HepG2 (cell line): Measurements from ENCODE around the gene CHMP4B. TPM values are rescaled to one million over a fixed set of nuclear protein-coding genes. Genes with fewer than 3 reads are reported as not detected.

Source experiments
- CCDC6 ChIP-seq: sonication (generic); formaldehyde crosslinking; IDR thresholded peaks from 2 replicates; pipeline ENCODE4 v1.8.1; 2022; ENCODE audit warnings: mild to moderate bottlenecking, missing genetic modification reagents, moderate library complexity
- GTF2F1 ChIP-seq: fragments of 150-350 bp; IDR thresholded peaks from 2 replicates; pipeline ENCODE4 v1.6.1; 2014; ENCODE audit warnings: low read length
- IRF2 ChIP-seq: IDR thresholded peaks from 2 replicates; pipeline ENCODE4 v1.6.1; 2018; ENCODE audit warnings: missing genetic modification reagents, missing compliant biosample characterization
- MTA3 ChIP-seq: sonication (generic); formaldehyde crosslinking; IDR thresholded peaks from 2 replicates; pipeline ENCODE4 v1.4.0; 2020; ENCODE audit warnings: missing genetic modification reagents
- NBN ChIP-seq: fragments of 450-650 bp; conservative IDR thresholded peaks from 2 replicates; pipeline ENCODE4 v1.6.1; 2017
- NCOA2 ChIP-seq: sonication (generic); formaldehyde crosslinking; IDR thresholded peaks from 2 replicates; pipeline ENCODE4 v1.8.0; 2022; ENCODE audit warnings: inconsistent platforms
- NR2F1 ChIP-seq, 2 experiments: fragments of 450-650 bp in 1 of 2; formaldehyde crosslinking in 1 of 2; IDR thresholded peaks; 2 replicates each; pipeline versions ENCODE4 v1.5.0 to v1.6.1; 2016 to 2020; ENCODE audit warnings: mild to moderate bottlenecking in 1 of 2, missing compliant biosample characterization in 1 of 2, missing genetic modification reagents in 1 of 2, moderate library complexity in 1 of 2
- SAFB2 ChIP-seq: sonication (generic); formaldehyde crosslinking; IDR thresholded peaks from 2 replicates; pipeline ENCODE4 v1.5.1; 2020; ENCODE audit warnings: missing genetic modification reagents, low read depth, mild to moderate bottlenecking, borderline replicate concordance
- SRSF4 ChIP-seq: fragments of 200-400 bp; formaldehyde crosslinking; IDR thresholded peaks from one replicate; pipeline ENCODE4 v1.6.1; 2018; ENCODE audit warnings: mild to moderate bottlenecking, low read depth, low read length, moderate library complexity; ENCODE audit not compliant: poor library complexity, severe bottlenecking
- ZNF3 ChIP-seq: IDR thresholded peaks from 2 replicates; pipeline ENCODE4 v1.7.0; 2017; ENCODE audit warnings: inconsistent platforms
- ZNF563 ChIP-seq: sonication (generic); formaldehyde crosslinking; IDR thresholded peaks from 2 replicates; pipeline ENCODE4 v1.8.0; 2022; ENCODE audit warnings: mild to moderate bottlenecking, moderate library complexity, missing genetic modification reagents
- ZNF772 ChIP-seq: sonication (generic); formaldehyde crosslinking; IDR thresholded peaks from 2 replicates; pipeline ENCODE4 v1.5.0; 2020; ENCODE audit warnings: mild to moderate bottlenecking, missing genetic modification reagents
- ZNF841 ChIP-seq: sonication (generic); formaldehyde crosslinking; IDR thresholded peaks from 2 replicates; pipeline ENCODE4 v1.8.1; 2023; ENCODE audit warnings: missing genetic modification reagents, borderline replicate concordance
- ZNF850 ChIP-seq: sonication (generic); formaldehyde crosslinking; conservative IDR thresholded peaks from 2 replicates; pipeline ENCODE4 v1.9.0; 2021; ENCODE audit warnings: mild to moderate bottlenecking, missing genetic modification reagents
- polyA plus RNA-seq, 8 experiments: library from polyadenylated mRNA; depleted of rRNA in 3 of 8; stranded (reverse) in 7 of 8; unstranded in 1 of 8; fragments of >200 nt; fragmentation: Illumina TruSeq in 4 of 8; extraction: Trizol in 4 of 8; gene quantifications; 2 replicates each; pipeline versions ENCODE4 v1.2.1 to v1.2.3, GENCODE V29; 2011 to 2016; ENCODE audit warnings: low read depth in 4 of 8, missing spikeins in 1 of 8, mixed read lengths in 1 of 8; ENCODE audit not compliant: insufficient read depth in 1 of 8
- total RNA-seq, 5 experiments: library from RNA; depleted of rRNA; stranded (reverse); fragments of >200 nt; fragmentation: Illumina TruSeq; extraction: Trizol; gene quantifications; 2 replicates each; pipeline ENCODE4 v1.2.3, GENCODE V29; 2016; ENCODE audit warnings: low read depth in 1 of 5
- TF ChIP-seq, protein P1 (sequence below): sonication (generic); formaldehyde crosslinking; IDR thresholded peaks from 2 replicates; pipeline ENCODE4 v1.8.0; 2022; ENCODE audit warnings: mild to moderate bottlenecking, missing genetic modification reagents
- TF ChIP-seq, protein P2 (sequence below): sonication (generic); formaldehyde crosslinking; IDR thresholded peaks from 2 replicates; pipeline ENCODE4 v1.4.0; 2020; ENCODE audit warnings: missing genetic modification reagents
- TF ChIP-seq, protein P3 (sequence below): sonication (generic); formaldehyde crosslinking; IDR thresholded peaks from 2 replicates; pipeline ENCODE4 v1.8.1; 2023; ENCODE audit warnings: mild to moderate bottlenecking, inconsistent platforms, moderate library complexity, missing genetic modification reagents, borderline replicate concordance
- TF ChIP-seq, protein P4 (sequence below): sonication (generic); formaldehyde crosslinking; IDR thresholded peaks from 2 replicates; pipeline ENCODE4 v1.4.0; 2020; ENCODE audit warnings: mild to moderate bottlenecking, missing genetic modification reagents, borderline replicate concordance
- TF ChIP-seq, protein P5 (sequence below): sonication (generic); formaldehyde crosslinking; IDR thresholded peaks from 2 replicates; pipeline ENCODE4 v1.4.0; 2020; ENCODE audit warnings: mild to moderate bottlenecking, missing genetic modification reagents

CHMP4B gene
- total and polyA plus RNA-seq, 2 of the 13 experiments (the other 11 are each of a cell fraction or from before 2014, with no cell fraction given) = 40.1 to 45.6 TPM

DNA sequence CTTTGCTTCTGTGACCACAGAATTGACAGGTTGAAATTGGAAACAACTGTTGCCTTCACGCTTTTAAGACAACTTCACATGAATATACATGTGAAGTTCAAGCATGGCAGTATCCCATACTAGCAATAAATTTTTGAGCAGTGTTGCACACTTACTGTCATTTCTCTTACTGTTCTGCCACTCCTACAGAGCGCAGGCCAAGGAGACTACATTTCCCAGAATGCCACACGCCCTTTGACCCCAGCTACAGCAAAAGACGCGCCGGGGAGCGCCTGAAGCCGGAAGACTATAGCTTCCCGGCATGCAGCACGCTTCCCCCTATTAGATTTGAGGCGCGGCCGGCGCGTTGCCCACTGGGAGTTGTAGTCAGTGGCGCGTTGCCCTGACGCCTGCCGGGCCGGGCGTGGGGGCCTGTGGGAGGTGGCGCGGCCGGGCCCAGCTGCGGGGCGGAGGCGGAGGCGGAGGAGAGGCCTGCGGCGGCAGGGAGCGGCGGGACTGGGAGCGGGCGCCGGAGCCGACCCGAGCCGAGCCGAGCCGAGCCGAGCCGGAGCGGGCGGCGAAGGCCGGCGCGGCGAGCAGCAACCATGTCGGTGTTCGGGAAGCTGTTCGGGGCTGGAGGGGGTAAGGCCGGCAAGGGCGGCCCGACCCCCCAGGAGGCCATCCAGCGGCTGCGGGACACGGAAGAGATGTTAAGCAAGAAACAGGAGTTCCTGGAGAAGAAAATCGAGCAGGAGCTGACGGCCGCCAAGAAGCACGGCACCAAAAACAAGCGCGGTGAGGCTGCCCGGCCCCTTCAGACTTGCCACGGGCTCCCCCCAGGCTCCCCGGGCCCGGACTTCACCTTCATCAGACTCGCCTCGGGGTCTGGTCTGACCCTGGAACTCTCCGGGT is at the start of gene CHMP4B (continued):
- TF ChIP-seq, protein P1, sequence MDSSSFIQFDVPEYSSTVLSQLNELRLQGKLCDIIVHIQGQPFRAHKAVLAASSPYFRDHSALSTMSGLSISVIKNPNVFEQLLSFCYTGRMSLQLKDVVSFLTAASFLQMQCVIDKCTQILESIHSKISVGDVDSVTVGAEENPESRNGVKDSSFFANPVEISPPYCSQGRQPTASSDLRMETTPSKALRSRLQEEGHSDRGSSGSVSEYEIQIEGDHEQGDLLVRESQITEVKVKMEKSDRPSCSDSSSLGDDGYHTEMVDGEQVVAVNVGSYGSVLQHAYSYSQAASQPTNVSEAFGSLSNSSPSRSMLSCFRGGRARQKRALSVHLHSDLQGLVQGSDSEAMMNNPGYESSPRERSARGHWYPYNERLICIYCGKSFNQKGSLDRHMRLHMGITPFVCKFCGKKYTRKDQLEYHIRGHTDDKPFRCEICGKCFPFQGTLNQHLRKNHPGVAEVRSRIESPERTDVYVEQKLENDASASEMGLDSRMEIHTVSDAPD = no peak
- TF ChIP-seq GTF2F1 = no peak
- no peak for TF ChIP-seq NBN
- TF ChIP-seq ZNF3 (CRISPR knock-in tag) = no peak
- peak; percentile 90 for TF ChIP-seq SAFB2
- TF ChIP-seq, protein P2, sequence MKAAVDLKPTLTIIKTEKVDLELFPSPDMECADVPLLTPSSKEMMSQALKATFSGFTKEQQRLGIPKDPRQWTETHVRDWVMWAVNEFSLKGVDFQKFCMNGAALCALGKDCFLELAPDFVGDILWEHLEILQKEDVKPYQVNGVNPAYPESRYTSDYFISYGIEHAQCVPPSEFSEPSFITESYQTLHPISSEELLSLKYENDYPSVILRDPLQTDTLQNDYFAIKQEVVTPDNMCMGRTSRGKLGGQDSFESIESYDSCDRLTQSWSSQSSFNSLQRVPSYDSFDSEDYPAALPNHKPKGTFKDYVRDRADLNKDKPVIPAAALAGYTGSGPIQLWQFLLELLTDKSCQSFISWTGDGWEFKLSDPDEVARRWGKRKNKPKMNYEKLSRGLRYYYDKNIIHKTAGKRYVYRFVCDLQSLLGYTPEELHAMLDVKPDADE (CRISPR knock-in tag) = no peak
- 0 out of 2 replicates have a peak, but pooled peaks have one; percentile 15 for TF ChIP-seq ZNF850 (CRISPR knock-in tag)
- TF ChIP-seq SRSF4 = no peak
- peak; percentile 80; the same call in 1 of the 2 replicates for TF ChIP-seq CCDC6 (CRISPR knock-in tag)
- TF ChIP-seq IRF2 = peak; percentile 99
- TF ChIP-seq MTA3 (CRISPR knock-in tag) = no peak
- peak; percentile 54 for TF ChIP-seq NCOA2 (CRISPR knock-in tag)
- TF ChIP-seq NR2F1 (CRISPR knock-in tag; IDR thresholded peaks at IDR 0.05) = peak; percentile 56 to 71; a peak in 2 of 4 replicates
- TF ChIP-seq, protein P3, sequence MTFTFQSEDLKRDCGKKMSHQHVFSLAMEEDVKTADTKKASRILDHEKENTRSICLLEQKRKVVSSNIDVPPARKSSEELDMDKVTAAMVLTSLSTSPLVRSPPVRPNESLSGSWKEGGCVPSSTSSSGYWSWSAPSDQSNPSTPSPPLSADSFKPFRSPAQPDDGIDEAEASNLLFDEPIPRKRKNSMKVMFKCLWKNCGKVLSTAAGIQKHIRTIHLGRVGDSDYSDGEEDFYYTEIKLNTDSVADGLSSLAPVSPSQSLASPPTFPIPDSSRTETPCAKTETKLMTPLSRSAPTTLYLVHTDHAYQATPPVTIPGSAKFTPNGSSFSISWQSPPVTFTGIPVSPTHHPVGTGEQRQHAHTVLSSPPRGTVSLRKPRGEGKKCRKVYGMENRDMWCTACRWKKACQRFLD = no peak; the same call in 1 of the 2 replicates
- TF ChIP-seq ZNF772 (CRISPR knock-in tag) = no peak; the same call in none of the 2 replicates
- TF ChIP-seq, protein P4, sequence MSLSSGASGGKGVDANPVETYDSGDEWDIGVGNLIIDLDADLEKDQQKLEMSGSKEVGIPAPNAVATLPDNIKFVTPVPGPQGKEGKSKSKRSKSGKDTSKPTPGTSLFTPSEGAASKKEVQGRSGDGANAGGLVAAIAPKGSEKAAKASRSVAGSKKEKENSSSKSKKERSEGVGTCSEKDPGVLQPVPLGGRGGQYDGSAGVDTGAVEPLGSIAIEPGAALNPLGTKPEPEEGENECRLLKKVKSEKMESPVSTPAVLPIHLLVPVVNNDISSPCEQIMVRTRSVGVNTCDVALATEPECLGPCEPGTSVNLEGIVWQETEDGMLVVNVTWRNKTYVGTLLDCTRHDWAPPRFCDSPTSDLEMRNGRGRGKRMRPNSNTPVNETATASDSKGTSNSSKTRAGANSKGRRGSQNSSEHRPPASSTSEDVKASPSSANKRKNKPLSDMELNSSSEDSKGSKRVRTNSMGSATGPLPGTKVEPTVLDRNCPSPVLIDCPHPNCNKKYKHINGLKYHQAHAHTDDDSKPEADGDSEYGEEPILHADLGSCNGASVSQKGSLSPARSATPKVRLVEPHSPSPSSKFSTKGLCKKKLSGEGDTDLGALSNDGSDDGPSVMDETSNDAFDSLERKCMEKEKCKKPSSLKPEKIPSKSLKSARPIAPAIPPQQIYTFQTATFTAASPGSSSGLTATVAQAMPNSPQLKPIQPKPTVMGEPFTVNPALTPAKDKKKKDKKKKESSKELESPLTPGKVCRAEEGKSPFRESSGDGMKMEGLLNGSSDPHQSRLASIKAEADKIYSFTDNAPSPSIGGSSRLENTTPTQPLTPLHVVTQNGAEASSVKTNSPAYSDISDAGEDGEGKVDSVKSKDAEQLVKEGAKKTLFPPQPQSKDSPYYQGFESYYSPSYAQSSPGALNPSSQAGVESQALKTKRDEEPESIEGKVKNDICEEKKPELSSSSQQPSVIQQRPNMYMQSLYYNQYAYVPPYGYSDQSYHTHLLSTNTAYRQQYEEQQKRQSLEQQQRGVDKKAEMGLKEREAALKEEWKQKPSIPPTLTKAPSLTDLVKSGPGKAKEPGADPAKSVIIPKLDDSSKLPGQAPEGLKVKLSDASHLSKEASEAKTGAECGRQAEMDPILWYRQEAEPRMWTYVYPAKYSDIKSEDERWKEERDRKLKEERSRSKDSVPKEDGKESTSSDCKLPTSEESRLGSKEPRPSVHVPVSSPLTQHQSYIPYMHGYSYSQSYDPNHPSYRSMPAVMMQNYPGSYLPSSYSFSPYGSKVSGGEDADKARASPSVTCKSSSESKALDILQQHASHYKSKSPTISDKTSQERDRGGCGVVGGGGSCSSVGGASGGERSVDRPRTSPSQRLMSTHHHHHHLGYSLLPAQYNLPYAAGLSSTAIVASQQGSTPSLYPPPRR (CRISPR knock-in tag) = peak; percentile 70
- TF ChIP-seq ZNF563 (CRISPR knock-in tag) = peak; percentile 96
- TF ChIP-seq ZNF841 (CRISPR knock-in tag) = no peak
- TF ChIP-seq, protein P5, sequence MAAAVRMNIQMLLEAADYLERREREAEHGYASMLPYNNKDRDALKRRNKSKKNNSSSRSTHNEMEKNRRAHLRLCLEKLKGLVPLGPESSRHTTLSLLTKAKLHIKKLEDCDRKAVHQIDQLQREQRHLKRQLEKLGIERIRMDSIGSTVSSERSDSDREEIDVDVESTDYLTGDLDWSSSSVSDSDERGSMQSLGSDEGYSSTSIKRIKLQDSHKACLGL (CRISPR knock-in tag) = peak; percentile 50; the same call in 1 of the 2 replicates
